ENCODE measurements around the gene CCNC.

CCNC gene, protein sequence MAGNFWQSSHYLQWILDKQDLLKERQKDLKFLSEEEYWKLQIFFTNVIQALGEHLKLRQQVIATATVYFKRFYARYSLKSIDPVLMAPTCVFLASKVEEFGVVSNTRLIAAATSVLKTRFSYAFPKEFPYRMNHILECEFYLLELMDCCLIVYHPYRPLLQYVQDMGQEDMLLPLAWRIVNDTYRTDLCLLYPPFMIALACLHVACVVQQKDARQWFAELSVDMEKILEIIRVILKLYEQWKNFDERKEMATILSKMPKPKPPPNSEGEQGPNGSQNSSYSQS

DNA sequence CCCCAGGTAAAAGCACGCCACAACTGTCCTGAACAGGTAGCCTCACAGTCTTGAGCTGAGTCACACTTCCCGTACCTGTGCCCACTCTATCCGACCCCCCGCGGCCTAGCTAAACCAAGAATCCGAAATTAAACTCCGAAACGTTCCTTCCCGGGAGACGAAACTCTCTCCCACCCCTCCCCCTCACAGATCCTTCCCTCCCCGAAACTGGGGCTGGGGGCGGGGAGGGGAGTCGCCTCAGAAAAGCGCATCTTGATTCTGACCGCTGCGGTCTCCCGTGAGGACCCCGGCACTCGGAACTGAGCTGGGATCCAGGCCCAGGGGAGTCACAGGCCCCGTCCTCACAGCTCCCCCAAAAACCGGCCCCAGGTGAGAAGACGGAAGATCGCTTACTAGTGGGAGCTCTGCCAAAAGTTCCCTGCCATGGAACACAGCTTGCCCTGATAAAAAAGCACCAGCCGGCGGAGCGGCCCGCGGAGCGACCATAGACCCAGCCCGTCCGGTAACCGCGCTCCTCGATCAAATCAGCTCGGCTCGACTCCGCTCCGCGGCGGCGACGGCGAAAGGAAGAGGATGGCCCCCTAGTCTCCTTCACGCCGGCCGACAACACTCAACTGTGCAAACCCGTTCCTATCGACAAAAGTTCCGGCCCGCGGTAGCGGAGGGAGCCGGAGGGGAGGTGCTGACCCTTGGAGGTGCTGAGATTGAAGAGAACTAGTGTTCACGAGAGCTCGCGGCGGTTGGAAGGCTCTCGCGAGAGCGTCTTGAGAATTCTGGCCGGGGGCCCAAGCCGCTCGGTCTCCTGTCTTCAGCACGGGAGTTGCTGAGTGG lies at the start of gene CCNC:
CCNC (minus strand) TSS at position 558 of the 831 bp plus-strand sequence; CDS start at position 425, 133 bp downstream.
- DNase-seq: peak; percentile 89

DNA sequence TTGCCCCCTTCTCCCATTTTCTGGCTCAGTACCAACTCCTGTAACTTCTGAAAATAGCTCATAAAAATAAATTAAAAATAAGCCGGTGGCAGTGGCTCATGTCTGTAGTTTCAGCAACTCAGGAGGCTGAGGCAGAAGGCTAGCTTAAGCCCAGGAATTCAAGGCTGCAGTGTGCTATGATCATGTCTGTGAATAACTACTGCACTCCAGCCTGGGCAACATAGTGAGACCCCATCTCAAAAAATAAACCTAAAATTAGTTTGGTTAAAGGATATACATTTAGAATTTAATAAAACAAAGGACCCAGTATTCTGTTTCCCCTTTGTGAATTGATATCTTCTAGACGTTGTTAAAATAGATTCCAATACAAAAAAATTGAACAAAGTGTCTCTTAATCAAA lies 48.7 kb upstream of the CCNC start:
- DNase-seq: no peak

DNA sequence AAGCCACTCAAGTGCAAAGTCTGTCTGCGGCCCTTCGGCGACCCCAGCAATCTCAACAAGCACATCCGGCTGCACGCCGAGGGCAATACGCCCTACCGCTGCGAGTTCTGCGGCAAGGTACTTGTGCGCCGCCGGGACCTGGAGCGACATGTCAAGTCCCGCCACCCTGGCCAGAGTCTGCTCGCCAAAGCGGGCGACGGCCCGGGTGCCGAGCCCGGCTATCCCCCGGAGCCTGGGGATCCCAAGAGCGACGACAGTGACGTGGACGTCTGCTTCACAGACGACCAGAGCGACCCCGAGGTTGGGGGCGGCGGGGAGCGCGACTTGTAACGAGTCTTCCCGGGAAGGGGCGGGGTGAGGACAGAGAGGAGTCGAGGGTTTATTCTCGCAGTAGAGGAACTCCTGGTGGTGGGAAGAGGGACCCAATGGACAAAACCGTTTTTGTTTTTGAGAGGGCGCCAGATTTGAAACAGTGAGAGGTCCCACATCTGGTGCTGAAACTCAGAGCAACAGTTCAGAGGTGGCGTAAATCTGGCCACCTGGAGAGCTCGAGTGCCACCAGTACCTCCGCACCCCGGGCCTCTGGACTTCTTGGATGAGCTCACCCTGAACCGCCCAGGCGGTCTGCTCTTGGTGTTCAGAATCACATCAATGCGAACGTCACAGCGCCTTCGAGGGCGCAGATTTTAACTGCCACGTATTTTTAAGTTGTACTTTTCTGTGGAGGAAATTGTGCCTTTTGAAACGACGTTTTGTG lies 46.1 kb upstream of the CCNC start:
- DNase-seq: no peak

GRCh38 chr6:99613705-99614429 lies 45.4 kb upstream of the CCNC start:
- DNase-seq: no peak

DNA sequence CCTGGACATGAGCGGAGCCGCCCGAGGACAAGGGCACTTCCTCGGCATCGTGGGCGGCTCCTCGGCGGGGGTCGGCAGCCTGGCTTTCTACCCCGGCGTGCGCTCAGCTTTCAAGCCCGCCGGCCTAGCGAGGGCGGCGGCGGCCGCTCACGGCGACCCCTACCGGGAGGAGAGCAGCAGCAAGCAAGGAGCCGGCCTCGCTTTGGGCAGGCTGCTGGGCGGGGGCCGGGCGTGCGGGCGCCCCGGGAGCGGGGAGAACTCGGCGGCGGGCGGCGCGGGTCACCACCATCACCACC lies 44.9 kb upstream of the CCNC start:
- no peak for DNase-seq

GRCh38 chr6:99612551-99613408 lies 44.3 kb upstream of the CCNC start:
- no peak for DNase-seq

- DNase-seq: no peak
Measured at GRCh38 chr6:99611148-99611547, 42.7 kb upstream of the CCNC start.

GRCh38 chr6:99609905-99610489 lies 41.5 kb upstream of the CCNC start:
- no peak for DNase-seq

DNA sequence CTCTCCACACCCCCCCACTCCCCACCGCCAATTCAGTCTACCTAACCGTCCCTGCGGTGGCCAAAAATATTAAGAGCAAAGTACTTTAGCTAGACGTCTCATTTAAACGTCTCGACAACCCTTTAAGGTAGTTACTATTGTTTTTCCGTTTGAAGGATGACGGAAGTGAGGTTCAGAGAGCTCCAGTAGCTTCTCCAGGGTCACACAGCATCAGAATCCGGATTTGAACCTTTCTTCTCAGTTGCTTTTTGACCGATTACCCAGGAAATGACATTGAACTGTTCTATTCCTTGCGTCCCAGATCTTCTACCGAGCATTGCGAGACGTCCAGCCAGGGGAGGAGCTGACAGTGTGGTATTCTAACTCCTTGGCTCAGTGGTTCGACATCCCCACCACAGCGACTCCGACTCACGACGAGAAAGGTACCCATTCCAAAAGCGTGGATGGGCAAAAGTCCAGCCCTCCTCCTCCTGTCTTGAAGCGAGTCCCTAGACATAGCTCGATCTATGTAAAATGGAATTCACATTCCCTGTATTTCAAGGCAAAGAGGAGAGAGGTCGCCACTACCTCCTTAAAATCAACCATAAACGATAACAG lies 40.5 kb upstream of the CCNC start:
- DNase-seq: no peak

DNA sequence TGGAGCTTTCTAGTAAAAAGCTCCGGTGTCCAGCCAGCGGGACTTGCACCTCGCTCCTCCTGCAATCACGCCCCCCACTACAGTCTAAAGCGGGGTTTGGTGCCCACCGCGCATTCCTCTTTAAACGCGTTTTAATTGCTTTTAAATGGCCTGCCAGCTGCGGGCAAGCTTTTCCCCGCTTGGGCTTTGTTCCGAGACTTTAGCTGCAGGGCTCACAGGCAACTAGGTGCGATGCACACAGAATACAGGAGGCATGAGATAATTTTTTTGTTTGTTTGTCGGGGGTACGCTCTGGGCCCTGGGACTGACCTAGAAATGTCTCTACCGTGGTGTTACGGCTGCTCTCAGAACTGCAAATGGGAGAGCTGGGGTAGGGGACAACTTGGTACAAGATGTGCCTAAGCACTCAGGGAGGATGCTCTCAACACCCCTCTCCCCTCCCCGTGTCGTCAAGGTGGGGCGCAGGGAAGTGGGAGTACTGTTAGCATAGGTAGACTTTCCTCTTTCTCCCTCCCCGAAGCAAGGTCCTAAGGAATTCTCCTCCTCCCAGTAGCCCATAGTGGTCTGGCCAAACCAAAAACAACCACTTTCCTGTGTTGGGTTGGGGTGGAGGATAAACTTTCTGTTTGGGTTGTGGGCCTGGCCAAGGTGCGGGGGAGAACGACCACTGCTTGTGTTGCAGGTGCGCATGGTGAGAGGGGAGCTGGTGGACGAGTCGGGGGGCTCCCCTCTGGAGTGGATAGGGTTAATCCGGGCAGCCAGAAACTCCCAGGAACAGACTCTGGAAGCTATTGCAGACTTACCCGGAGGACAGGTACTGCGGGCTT lies 39.8 kb upstream of the CCNC start:
- DNase-seq: no peak

DNA sequence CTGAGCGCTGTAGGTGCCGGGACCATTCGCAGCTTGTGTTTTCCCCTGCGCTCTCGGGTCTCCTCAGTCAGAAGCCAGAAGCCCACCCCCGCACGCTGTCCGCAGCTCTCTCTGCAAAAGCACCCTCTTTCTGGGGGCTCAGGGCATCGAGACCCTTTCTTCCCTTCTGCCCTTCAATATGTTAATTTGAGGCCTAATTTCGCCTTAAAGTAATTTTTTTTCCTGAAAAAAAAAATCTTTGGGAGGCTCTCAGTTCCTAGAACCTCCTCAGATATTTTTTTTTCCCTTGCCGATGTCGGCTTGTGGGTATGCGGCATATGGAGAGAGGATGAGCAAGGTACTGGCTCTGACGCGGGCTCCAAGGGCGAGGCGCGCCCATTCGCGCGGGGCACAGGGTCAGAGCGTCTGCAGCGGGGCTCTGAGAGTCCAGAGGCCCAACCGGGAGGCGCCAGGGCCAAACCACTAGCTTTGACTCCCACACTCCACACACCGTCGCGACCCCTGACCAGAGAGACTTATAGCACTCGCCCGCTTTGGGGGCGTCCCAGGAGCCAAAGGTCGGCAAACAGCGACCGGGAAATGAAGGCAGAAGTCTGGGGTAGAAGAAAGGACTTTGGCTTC lies 39.1 kb upstream of the CCNC start:
- no peak for DNase-seq

GRCh38 chr6:99606656-99607415 lies 38.4 kb upstream of the CCNC start, which contains the start of gene PRDM13:
TSS of gene PRDM13 (plus strand) at chr6:99606833. CDS start at chr6:99607035, 202 bp downstream.
- DNase-seq: no peak

DNA sequence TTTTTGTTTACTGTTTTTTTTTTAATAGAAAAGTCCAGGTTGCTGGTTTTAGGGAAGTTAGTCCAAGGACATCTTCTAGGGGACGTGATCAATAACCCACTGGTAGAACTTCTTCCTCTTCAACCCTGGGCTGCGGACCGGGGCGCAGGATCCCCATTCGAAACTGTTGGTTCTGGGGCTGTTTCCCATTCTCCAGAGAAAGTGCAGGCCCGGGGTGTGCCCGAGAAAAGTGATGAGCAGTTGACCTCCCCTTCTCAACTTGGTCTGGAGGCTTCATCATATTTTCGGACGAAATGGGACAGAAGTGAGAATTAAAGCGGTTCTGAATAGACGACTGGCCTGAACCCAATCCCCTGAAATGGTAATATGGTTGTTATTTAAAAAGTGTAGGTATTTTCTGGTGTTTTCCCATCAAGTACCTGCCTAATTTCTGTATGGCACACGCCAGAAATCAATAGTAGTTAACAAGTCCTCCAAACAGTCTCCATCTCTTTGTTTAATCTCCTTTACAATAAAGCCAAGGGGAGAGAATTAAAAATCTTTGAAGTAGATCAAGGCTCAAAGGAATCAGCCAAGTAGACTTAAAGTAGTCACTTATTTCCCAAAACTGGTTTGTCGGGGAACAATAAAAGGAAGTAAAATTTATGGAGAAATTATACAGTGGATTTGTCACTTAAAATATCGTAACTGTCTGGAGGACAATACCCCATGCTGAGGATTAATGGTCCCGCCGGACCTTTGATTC lies 37.6 kb upstream of the CCNC start:
- no peak for DNase-seq

- DNase-seq: no peak
Measured at GRCh38 chr6:99605074-99605734, 36.7 kb upstream of the CCNC start.

DNA sequence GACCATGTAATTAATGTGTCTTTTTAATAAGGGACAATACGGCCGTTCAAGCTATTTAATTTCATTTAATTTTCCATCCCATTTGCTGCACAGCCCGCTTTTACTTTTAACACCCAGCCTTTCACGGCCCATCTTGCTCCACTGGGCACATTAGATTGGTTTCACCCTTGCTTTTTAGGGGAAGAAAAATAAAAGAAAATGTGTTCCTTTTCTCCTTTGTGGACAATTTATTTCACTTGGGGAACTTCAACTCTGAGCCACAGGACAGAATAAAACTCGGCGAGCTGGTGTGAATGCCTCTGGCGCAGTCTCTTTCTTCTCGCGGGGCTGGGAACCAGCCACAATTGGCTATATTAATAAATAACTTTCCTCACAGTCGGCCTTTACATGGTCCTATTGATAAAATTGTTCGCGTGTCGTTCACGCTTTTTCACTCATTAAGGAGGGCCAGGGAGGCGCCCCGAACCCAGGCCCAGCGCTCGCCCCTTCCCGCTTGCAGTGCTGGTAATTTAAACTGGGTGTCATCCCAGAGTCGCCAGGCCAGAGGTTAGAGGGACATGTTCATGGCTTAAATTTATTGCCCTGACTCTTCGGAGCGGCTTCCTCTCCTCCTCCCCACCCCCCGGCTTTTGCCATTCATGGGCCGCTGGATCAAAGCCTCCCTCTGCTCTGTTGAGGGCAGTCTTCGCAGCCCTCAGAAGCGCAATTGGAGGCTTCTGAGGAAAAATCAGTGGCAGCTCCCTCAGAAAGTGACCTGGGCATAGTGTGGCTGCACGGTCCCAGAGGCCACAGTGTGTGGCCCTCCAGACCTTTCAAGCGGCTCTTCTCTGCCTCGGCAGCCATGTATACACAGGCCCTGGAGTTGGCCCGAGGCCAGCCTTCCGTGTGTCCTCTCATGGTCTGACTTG lies 36.0 kb upstream of the CCNC start:
- DNase-seq: no peak

GRCh38 chr6:99603421-99604165 lies 35.1 kb upstream of the CCNC start:
- no peak for DNase-seq
